GM12878 (cell line): ENCODE data around the gene TTL. TPM values are rescaled to one million over a fixed set of nuclear protein-coding genes. Genes with fewer than 3 reads are reported as not detected.

Source experiments
- CHD2 ChIP-seq: IDR thresholded peaks from 2 replicates; pipeline ENCODE4 v1.6.1; 2011; ENCODE audit warnings: low read depth, low read length, improper control_type of control experiment, borderline replicate concordance
- DPF2 ChIP-seq: fragments of 450-650 bp; IDR thresholded peaks from 2 replicates; pipeline ENCODE4 v1.6.1; 2017; ENCODE audit warnings: mild to moderate bottlenecking
- E2F4 ChIP-seq: IDR thresholded peaks from 2 replicates; pipeline ENCODE4 v1.6.1; 2012; ENCODE audit warnings: low read depth, low read length, improper control_type of control experiment
- E4F1 ChIP-seq: fragments of 450-650 bp; IDR thresholded peaks from 2 replicates; pipeline ENCODE4 v1.6.1; 2018; ENCODE audit warnings: borderline replicate concordance, mild to moderate bottlenecking; ENCODE audit not compliant: partially characterized antibody
- ELK1 ChIP-seq: IDR thresholded peaks from 2 replicates; pipeline ENCODE4 v1.6.1; 2012; ENCODE audit warnings: low read depth, low read length, improper control_type of control experiment
- GATAD2B ChIP-seq: fragments of 450-650 bp; conservative IDR thresholded peaks from 2 replicates; pipeline ENCODE4 v1.6.1; 2017; ENCODE audit warnings: low read depth, mild to moderate bottlenecking, moderate library complexity
- HCFC1 ChIP-seq: fragments of 150-350 bp; IDR thresholded peaks from 2 replicates; pipeline ENCODE4 v1.6.1; 2014; ENCODE audit warnings: low read length
- IKZF1 ChIP-seq: fragments of 450-650 bp; conservative IDR thresholded peaks from 2 replicates; pipeline ENCODE4 v1.6.1; 2017; ENCODE audit warnings: antibody characterized with exemption, mild to moderate bottlenecking
- MTA3 ChIP-seq: IDR thresholded peaks from 2 replicates; pipeline ENCODE4 v1.6.1; 2012; ENCODE audit warnings: low read length, inconsistent platforms, borderline replicate concordance
- MYC ChIP-seq: IDR thresholded peaks from 2 replicates; pipeline ENCODE4 v1.6.1; 2011; ENCODE audit warnings: mild to moderate bottlenecking, low read length, moderate library complexity, inconsistent platforms; ENCODE audit not compliant: insufficient read depth, insufficient replicate concordance, insufficient read length, severe bottlenecking
- NFYB ChIP-seq: IDR thresholded peaks from 2 replicates; pipeline ENCODE4 v1.6.1; 2011; ENCODE audit warnings: low read depth, mild to moderate bottlenecking, low read length, improper control_type of control experiment, moderate library complexity; ENCODE audit not compliant: insufficient read depth
- NRF1 ChIP-seq: conservative IDR thresholded peaks from 2 replicates; pipeline ENCODE4 v1.6.1; 2011; ENCODE audit warnings: mild to moderate bottlenecking, low read depth, low read length, improper control_type of control experiment
- RELB ChIP-seq: fragments of 450-650 bp; IDR thresholded peaks from 2 replicates; pipeline ENCODE4 v1.6.1; 2017; ENCODE audit warnings: low read depth, mild to moderate bottlenecking, moderate library complexity
- SP1 ChIP-seq: IDR thresholded peaks from one replicate; pipeline ENCODE4 v1.6.1; 2011; ENCODE audit warnings: low read depth, low read length
- ZBED1 ChIP-seq: IDR thresholded peaks from 2 replicates; pipeline ENCODE4 v1.6.1; 2016; ENCODE audit warnings: borderline replicate concordance
- ZNF207 ChIP-seq: fragments of 450-650 bp; IDR thresholded peaks from 2 replicates; pipeline ENCODE4 v1.6.1; 2014; ENCODE audit warnings: antibody characterized with exemption, mild to moderate bottlenecking, borderline replicate concordance
- ZNF384 ChIP-seq: IDR thresholded peaks from 2 replicates; pipeline ENCODE4 v1.6.1; 2012; ENCODE audit warnings: low read depth, mild to moderate bottlenecking, low read length, improper control_type of control experiment, borderline replicate concordance
- ZNF592 ChIP-seq: fragments of 450-650 bp; IDR thresholded peaks from 2 replicates; pipeline ENCODE4 v1.6.1; 2017; ENCODE audit warnings: mild to moderate bottlenecking, moderate library complexity
- polyA plus RNA-seq, 11 experiments: library from polyadenylated mRNA; depleted of rRNA in 4 of 11; unstranded in 6 of 11; stranded (reverse) in 5 of 11; fragments of >200 nt; fragmentation: Nextera tagmentation in 4 of 11; fragmentation: Illumina TruSeq in 1 of 11; extraction: Ambion mirVana in 4 of 11; extraction: Trizol in 1 of 11; gene quantifications; 1 replicate in 1 of 11; 2 replicates in 10 of 11; pipeline versions ENCODE4 v1.2.1 to v1.2.3, GENCODE V29; 2011 to 2016; ENCODE audit warnings: inconsistent platforms in 2 of 11, missing spikeins in 2 of 11, low read depth in 1 of 11
- total RNA-seq, 4 experiments: library from RNA; depleted of rRNA in 3 of 4; stranded (reverse); fragments of >200 nt in 3 of 4; fragmentation: Illumina TruSeq in 1 of 4; extraction: Trizol in 1 of 4; gene quantifications; 2 replicates each; pipeline versions ENCODE4 v1.2.1 to v1.2.3, GENCODE V29; 2013 to 2021

The TTL gene
- total and polyA plus RNA-seq, 10 of the 15 experiments (the other 5 are each of a cell fraction or from before 2014, with no cell fraction given) = 3.9 to 27.1 (median 16.1) TPM

- TF ChIP-seq SP1 (peak; percentile 10), CHD2 (peak; percentile 30; the same call in 1 of the 2 replicates), IKZF1 (peak; percentile 95), MTA3 (no peak), ZBED1 (peak; percentile 53; the same call in 1 of the 2 replicates), ZNF207 (no peak), ZNF592 (no peak), NRF1 (0 out of 2 replicates have a peak, but pooled peaks have one; percentile 16), E4F1 (peak; percentile 86), RELB (peak; percentile 80), DPF2 (no peak), NFYB (peak; percentile 57; the same call in 1 of the 2 replicates), ELK1 (peak; percentile 76), ZNF384 (0 out of 2 replicates have a peak, but pooled peaks have one; percentile 9), GATAD2B (no peak; the same call in 1 of the 2 replicates), E2F4 (no peak), MYC (no peak), HCFC1 (peak; percentile 85)
Observed at GRCh38 chr2:112584134-112584890, 102.4 kb downstream of the TTL start, which contains the start of gene CHCHD5 (continued).
